Measurements from ENCODE around the gene MKRN2. TPM values are rescaled to one million over a fixed set of nuclear protein-coding genes. Genes with fewer than 3 reads are reported as not detected.
A peak's percentile ranks its signal among the peaks of the same experiment; 100 is the strongest.
"Not testable (repeated sequence)": the region's sequence is repeated elsewhere in the genome, so short reads cannot be mapped to it uniquely, and the experiment has no call there.

The MKRN2 gene, protein sequence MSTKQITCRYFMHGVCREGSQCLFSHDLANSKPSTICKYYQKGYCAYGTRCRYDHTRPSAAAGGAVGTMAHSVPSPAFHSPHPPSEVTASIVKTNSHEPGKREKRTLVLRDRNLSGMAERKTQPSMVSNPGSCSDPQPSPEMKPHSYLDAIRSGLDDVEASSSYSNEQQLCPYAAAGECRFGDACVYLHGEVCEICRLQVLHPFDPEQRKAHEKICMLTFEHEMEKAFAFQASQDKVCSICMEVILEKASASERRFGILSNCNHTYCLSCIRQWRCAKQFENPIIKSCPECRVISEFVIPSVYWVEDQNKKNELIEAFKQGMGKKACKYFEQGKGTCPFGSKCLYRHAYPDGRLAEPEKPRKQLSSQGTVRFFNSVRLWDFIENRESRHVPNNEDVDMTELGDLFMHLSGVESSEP
- total RNA-seq, result 21.6 and 23.3 TPM in 2 replicates

DNA sequence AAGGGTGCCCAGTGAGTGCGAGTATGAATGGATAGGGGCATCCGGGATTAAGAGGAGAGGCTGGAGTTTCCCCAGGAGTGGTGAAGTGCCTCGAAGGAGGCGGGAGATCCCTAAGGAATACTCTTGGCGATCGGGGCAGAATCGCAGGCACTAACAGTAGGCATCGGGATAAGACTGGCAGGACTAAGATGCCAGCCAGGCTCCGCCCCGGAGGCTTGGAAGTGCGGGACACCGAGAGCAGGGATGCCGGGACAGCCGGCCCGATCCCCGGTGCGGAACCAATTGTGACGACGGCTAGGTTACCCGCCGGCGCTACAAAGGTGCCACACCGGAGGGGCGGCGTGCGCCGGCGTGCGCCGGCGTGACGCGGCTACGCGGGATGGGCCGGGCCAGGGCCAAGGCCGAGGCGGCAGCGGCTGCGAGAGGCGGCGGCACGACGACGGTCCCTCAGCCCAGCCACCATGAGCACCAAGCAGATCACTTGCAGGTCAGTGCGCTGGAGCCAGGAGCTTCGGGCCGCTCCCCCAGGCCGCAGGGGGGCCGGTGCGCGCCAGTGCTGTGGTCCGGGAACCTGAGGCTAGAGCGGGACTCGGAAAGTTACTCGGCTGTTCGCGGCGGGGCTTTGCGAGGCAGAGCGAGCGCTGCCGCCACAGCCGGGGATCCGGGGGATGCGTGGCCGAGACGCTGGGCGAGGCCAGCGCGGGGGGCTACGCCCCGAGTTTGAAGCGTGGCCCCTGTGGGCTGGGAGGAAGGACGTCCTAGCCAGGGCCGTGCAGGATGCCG lies at the start of gene MKRN2:
Gene MKRN2, plus strand, starts transcription at position 398 of the 783 bp plus-strand sequence. Its CDS starts 64 bp downstream, at position 462.
- DNase-seq (ENCODE audit: low read depth in 2 of 2), result peak; percentile 91 to 92

DNA sequence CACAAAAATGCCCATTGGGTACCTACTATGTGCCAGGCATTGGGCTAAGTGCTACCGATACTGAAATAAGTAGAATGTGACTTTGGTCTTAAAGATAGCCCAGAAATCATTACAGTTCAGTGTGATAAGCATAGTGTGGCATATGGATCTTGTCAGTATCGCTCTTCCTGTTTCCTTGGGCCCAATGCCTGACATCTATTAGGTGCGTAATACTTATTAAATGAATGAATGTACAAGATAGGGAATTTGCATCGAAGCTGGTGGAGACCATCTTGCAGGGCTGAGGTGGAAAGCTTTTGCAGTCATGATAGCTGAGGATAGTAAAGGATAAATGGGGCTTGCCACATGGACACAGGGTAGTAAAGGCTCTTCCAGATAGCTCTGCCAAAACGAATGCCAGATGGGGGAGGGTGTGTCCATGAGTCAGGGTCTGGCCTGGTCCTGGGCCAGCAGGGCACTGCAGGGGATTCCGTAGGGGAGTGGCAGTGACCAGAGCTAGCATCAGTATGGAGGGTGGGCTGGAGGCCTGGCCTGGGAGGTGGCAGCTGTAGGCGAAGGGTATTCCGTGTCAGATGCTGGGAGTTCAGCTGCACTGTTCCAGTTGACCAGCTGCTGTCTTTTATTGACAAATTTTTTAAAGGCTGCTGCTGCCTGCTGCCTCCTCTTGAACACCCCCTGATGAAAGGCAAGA lies 49.2 kb upstream of the MKRN2 start:
- DNase-seq (ENCODE audit: low read depth in 2 of 2), result peak; percentile 42 to 51

DNA sequence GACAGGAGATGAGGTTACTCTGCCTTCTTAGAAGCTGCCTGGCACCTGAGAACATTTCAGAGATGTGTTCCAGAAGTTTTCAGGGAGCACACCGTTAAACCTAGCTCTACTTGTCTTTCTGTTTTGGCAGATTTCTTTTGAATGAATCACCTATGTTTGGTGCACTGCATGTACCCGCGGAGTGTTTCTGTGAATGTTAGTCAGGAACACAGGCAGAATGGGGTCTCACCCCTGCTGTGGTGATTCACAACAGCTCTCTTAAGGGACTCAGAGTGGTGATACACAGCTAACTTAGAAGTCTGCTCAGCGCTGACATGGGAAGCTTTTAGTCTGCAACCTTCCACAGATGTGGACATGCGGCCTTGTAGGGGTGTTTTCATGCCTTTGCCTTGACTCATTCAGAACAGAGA lies 48.6 kb upstream of the MKRN2 start:
- DNase-seq (ENCODE audit: low read depth in 2 of 2), result peak; percentile 48 to 86

DNA sequence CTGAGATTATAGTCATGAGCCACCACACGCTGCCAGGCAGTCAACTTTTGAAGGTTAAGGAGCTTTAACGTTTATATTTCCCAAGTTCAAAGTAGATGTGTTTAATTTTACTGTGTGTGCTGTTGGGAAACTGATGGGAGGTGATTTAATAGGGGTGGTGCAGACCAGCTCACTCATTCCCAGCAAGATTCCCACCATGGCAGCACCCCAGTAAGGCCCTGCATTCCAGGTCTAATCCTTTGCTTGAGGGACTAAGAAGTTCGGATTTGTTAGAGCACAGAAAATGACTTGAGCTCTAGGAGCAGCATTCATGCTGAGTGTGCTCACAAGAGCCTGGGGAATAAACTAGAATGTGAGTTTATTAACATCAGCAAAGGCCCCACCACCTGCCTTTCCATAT lies 47.4 kb upstream of the MKRN2 start:
- DNase-seq (ENCODE audit: low read depth in 2 of 2), result no peak

DNA sequence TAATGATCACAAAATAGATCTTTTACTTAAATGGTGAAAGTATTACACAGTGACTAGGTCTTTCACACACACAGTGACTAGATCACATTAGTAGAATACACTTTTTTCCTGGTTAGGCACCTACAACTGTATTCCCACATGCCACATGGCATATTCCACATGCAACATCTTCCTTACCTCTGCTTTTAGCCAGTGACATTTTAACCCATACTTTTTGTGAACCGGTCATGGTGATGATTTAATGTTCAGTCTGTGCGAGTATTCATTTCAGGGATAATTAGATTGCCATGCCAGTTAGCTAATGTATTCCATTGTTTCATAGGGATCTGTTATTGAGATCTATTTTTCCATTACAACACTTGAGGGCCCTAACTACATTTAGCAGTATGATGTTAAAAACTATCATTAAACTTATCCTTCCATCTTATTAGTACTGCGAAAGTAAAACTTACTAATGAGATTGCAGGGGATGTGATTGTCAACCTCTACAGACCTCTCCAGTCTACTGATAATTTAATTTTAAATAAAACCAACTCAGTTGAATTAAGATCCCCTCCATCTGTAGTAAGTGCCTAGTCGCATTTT lies 44.3 kb upstream of the MKRN2 start:
- no peak for DNase-seq (ENCODE audit: low read depth in 2 of 2)

DNA sequence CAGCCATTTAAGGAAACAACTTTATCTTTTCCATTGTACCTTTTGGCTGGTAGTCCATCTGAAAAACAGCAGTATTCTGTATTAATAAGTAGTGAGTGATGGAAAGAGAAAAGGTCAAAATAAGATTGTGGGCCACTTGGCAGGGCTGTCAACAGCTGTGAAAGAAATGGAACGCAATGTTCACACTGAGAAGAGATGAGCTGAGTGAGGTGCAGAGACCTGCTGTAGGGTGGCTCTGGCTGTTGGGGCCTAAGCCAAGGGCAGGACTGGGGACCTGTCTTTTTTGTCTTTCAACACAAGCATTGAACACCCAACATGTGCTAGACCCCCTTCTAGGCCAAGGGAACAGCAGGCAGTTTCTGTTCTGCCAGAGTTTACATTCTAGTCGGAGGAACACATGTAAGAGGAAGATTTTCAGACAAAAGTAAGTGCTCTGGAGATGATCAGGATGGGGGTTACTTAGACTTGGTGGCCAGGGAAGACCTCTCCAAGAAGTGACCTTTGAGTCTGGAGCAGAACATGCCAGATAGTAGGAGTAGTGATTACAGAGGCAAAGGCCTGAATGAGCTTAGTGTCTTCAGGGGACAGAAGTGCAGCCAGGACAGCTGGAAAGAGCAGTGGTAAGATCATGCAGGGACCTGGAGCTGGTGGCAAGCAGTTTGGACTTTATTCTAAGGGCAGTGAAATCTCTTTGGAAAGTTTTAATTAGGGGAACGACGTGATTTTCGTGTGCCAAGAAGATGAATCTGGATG lies 43.0 kb upstream of the MKRN2 start:
- peak in 1 of 2 donors; percentile 7 for DNase-seq (ENCODE audit: low read depth in 2 of 2)

DNA sequence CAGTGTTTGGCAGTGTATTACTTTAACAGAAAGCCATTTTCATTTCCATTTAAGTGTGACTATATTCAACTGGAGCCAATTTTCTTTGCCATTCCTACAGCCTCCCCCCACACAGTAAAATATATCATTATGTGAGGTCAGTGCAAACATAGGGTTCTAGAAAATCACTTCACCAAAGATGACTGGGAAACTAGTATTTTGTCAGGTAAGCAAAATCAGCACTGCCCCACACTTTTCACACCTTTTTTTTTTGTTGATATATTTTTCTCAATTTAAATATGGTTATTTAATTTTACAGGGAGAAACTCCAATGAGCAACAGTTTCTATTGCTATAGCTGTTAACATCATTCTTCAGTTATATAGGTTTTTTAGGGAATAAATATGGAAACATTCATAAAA lies 41.3 kb upstream of the MKRN2 start:
- no peak for DNase-seq (ENCODE audit: low read depth in 2 of 2)

DNA sequence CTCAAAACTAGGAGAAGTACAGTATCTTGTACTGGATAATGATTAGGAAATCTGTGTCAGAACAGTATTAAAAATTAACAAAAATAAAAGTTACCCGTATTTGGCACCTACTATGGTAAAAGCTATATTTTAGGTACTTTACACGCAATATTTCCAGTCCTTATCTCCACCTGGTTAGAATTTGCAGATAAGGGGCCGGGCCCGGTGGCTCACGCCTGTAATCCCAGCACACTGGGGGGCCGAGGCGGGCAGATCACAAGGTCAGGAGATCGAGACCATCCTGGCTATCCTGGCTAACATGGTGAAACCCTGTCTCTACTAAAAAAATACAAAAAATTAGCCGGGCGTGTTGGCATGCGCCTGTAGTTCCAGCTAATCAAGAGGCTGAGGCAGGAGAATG lies 40.0 kb upstream of the MKRN2 start:
- no peak for DNase-seq (ENCODE audit: low read depth in 2 of 2)

DNA sequence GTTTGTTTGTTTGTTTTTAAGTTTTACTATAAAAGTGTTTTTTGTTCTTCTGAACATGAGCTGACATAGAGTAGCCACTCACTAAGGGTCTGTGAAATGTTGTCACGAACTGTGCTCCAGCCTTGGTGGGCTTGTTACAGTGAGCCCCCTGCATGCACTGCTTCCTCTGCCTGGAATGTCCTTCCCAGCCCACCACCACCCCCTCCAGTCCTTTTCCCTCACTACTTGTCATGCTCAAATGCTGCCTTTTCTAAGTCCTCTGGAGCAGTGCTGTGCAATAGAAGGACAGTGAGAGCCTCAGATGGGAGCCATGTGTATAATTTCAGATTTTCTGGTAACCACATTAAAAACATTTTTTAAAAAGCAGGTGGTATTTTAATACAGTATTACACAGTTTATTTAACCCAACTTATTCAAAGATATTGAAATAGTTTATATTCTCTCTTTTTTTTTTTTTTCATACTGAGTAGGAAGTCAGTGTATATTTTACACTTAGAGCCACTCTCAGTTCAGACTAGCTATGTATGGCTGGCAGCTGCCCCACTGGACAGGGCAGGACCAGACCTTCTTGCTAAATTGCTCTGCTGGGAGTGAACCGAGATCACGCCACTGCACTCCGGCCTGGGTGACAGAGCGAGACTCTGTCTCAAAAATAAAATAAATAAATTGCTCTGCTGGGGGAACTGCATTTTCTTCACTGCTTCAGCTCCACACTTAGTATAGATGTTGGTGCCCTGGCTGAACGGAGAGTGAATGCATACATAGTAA lies 38.4 kb upstream of the MKRN2 start:
- no peak for DNase-seq (ENCODE audit: low read depth in 2 of 2)

DNA sequence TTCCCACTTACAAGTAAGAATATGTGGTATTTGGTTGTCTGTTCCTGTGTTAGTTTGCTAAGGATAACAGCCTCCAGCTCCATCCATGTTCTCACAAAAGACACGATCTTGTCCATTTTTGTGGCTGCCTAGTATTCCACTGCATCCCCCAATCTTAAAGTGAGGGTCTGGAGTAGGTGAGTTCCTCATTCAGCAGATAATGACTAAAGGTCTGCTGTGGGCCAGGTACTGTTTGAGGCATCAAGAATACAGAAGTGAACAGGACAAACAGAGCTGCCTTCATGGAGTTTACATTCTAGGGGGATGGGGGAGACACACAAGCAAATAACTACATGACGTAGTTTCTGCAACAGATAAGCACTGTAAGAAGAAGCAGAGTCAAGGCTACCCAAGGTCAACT lies 35.9 kb upstream of the MKRN2 start:
- no peak for DNase-seq (ENCODE audit: low read depth in 2 of 2)

DNA sequence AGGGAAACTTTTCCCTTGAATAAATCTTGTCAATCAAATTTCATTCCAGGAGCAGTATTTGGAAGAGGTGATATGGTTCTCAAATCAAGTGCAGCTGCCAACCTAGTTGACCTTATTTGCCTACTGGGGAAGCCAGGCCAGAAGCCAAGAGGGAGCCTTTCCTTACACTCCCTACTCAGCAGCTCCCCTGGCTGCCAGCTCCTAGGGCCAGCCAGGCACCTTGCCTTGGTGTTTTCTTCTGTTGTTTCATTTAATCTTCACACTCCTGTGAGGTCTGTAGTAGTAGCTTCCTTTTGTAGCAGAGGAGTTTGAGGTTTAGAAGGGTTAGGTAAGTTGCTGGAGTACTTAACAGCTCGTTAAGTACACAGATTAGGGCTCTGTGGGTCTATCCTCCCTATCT lies 34.2 kb upstream of the MKRN2 start:
- DNase-seq (ENCODE audit: low read depth in 2 of 2), result no peak

DNA sequence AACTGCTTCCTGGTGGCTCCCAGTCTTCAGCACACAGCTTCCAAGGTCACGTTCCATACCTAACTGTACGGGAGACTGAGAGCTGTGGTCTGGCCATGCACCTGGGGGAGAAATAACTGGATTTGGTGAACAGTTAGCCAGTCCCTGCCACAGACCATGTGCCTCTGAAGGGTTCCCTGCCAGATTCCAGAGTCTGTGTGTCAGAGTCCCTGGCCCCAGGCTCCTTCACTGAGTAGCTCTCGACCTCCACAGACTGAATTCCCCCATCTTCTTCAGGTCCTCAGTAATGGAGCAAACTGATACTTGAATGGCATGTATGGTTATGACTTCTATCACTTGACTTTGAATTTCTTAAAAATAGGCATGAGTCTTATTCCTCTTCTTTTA lies 29.1 kb upstream of the MKRN2 start:
- DNase-seq (ENCODE audit: low read depth in 2 of 2), result no peak

DNA sequence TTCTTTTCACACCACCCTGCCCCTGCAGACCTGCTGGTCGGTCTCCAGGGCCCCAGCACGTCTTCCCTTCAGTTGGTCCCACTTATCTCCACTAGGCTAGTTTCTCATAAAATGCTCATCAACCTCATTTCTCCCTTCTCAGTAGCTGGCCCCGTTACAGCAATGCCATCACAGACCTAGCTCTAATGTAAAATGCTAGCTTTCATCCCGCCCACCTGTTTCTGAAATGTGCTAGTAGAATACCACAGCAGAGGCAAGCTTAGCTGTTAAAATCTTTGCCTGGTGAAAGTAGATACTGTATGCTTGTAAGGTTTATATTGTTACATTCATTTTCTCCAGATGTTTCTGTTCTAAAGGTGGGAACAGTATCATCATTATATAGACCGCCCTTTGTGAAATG lies 24.7 kb upstream of the MKRN2 start:
- no peak for DNase-seq (ENCODE audit: low read depth in 2 of 2)

DNA sequence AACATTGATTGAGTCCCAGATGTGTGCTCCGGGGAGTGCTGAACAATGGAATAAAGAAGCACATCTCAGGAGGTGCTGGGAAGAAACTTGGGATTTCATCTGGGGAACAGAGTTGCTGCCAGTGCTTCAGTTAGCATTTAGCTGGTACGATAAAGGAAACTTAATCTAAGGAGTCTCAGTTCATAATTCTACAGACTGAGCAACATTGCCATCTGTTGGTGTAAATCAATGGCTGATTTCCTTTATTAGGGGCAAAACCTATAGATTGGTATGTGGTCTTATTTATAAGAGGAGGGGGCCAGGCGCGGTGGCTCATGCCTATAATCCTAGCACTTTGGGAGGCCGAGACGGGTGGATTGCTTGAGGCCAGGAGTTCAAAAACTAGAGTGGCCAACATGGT lies 20.5 kb upstream of the MKRN2 start:
- DNase-seq (ENCODE audit: low read depth in 2 of 2), result peak in 1 of 2 donors; percentile 17

DNA sequence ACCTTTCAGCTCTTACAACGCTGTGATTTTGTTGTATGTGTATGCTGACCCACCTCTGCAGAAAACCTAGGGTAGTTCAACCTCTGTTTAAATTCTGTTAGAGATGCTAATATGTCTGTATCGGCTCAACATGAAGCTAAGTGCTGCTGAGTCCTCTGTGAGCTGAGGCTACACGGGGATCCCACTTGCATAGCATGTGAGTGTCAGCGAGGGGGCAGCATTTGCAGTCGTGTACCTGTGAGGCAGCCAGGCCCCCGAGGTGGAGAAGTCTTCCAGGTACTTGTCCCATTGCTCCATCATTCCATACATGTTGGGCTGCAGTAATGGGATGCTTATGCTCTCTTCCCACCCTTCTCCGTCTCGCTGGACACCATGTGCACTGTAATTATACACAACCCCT lies 15.3 kb upstream of the MKRN2 start:
- peak; percentile 19 to 30 for DNase-seq (ENCODE audit: low read depth in 2 of 2)

DNA sequence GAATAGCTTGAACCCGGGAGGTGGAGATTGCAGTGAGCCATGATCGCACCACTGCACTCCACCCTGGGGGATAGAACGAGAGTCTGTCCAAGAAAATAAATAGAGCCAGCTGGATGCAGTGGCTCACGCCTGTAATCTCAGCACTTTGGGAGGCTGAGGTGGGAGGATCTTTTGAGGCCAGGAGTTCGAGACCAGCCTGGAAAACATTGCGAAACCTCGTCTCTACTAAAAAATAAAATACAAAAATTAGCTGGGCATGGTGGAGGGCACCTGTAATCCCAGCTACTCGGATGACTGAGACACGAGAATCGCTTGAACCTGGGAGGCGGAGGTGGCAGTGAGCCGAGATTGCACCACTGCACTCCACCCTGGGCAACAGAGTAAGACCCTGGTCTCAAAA lies 13.4 kb upstream of the MKRN2 start:
- not testable (repeated sequence) for DNase-seq (ENCODE audit: low read depth in 2 of 2)

DNA sequence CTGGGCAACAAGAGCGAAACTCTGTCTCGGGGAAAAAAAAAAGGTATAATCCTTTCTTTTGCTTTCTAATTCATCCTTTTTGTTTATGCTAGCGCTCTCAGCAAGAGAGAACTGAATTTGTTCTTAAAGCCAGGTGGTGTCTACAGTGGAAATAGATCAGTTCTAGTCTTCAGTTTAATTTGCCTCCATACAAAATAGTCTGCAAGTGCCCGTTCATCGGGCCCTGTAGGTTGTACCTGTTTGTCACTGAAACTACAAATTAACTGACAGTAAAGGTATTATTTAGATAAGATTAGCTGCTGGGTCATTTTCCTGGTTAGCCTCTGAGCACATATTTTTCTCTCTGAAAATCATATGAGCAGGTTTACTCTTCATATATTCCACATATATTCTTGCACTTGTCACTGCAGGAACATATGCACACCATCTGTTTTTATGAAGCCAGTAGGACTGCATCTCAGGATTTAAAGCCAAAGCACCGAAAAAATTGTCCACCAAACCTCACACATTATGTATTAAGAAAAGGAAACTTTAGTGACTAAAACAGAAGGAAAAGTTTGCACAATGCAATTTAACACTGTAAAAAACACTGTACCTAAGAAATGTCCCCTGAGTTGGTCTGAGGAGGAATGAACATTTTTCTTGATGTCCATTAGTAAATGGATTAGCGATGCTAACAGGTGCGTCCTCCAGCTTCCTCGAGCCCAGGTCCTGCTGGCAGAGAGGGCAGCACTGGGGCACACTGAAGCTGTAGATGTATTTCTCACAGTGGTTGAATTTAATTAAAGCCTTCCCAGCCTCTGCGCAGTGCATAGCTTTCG lies 12.0 kb upstream of the MKRN2 start:
- DNase-seq (ENCODE audit: low read depth in 2 of 2), result no peak

DNA sequence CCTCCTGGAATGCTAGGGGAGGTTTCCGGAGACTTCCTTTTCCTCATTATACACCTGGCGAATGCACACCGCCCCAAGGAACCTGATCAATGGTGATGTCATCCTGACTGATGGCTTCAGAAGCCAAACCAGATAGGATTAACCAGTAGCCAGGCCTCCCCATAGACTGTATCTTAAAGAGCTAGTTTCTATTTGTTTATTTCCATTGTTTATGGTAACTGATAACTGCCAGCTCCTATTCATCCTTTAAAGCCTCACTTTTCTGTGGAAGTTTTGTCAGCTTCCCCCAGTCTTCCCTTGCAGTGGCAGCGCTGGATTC lies 11.5 kb upstream of the MKRN2 start, which contains the start of gene MKRN2OS:
Gene MKRN2OS, minus strand, starts transcription at position 27 of the 319 bp plus-strand sequence. CDS start 35 bp downstream, outside the sequence.
- no peak for DNase-seq (ENCODE audit: low read depth in 2 of 2)

DNA sequence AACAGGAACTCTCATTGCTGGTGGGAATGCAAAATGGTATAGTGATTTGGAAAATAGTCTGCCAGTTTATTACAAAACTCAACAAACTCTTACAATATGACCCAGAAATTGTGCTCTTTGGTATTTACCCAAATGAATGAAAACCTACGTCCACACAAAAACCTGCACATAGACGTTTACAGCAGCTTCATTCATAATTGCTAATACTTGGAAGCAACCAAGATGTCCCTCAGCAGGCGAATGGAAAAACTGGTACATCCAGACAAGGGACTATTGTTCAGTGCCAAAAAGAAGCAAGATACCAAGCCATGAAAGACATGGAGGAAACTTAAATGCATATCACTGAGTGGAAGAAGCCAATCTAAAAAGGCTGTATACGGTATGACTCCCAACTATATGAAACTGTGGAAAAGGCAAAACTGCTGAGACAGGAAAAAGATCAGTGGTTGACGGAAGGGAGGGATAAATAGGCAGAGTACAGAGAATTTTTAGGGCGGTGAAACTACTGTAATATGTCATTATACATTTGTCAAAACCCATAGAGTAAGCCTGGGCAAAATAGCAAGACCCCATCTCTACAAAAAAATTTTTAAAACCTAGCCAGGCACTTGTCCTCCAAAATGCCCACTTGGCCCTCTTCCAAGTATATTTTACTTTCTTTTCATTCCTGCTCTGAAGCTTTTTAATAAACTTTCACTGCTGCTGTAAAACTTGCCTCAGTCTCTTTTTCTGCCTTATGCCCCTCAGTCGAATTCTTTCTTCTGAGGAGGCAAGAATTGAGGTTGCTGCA lies 6.7 kb upstream of the MKRN2 start:
- no peak for DNase-seq (ENCODE audit: low read depth in 2 of 2)

All from lung microvascular endothelial cell (primary cell).